ENCODE measurements around the gene RER1.

The RER1 gene

GRCh38 chr1:2391041-2391930 lies at the start of gene RER1, which contains the start of gene MORN1:
TSS of gene RER1 (plus strand) at chr1:2391841. CDS start at chr1:2395791, 3,950 bp downstream.
TSS of gene MORN1 (minus strand) at chr1:2391554. CDS start at chr1:2391533, 21 bp downstream.
- H3K4me3 Mint-ChIP-seq, result peak within 1 kb of the TSS; percentile 86
- H3K9me3 Mint-ChIP-seq, result no peaks in the 10 kb centered on the region
- H3K27ac Mint-ChIP-seq, result peak within 1 kb of the TSS; percentile 79
- no peaks in the 10 kb centered on the region for H3K27me3 Mint-ChIP-seq (ENCODE audit: low read depth)
- peak; percentile 99 for DNase-seq (ENCODE audit: low spot score)
- H3K4me1 Mint-ChIP-seq (ENCODE audit: low read depth), result peaks cover 15% of the 10 kb centered on the region
- peaks cover 27% of the 10 kb centered on the region for H3K36me3 Mint-ChIP-seq (ENCODE audit: low read depth)

- no peak overlapping the region for H3K4me3 Mint-ChIP-seq
- no peaks in the 10 kb centered on the region for H3K27me3 Mint-ChIP-seq (ENCODE audit: low read depth)
- H3K27ac Mint-ChIP-seq, result no peak overlapping the region
- H3K36me3 Mint-ChIP-seq (ENCODE audit: low read depth), result no peaks in the 10 kb centered on the region
- H3K9me3 Mint-ChIP-seq, result no peaks in the 10 kb centered on the region
- no peaks in the 10 kb centered on the region for H3K4me1 Mint-ChIP-seq (ENCODE audit: low read depth)
- DNase-seq (ENCODE audit: low spot score), result no peak
These were observed 49.1 kb upstream of the RER1 start for GRCh38 chr1:2342384-2343022.

- Mint-ChIP-seq H3K4me1 (ENCODE audit: low read depth) (no peaks in the 10 kb centered on the region), H3K9me3 (no peaks in the 10 kb centered on the region), H3K4me3 (no peak overlapping the region), H3K27ac (no peak overlapping the region), H3K27me3 (ENCODE audit: low read depth) (no peaks in the 10 kb centered on the region), H3K36me3 (ENCODE audit: low read depth) (no peaks in the 10 kb centered on the region)
- DNase-seq (ENCODE audit: low spot score), result no peak
These were observed 48.4 kb upstream of the RER1 start for GRCh38 chr1:2343023-2343935.

GRCh38 chr1:2344121-2344681 lies 47.4 kb upstream of the RER1 start:
- Mint-ChIP-seq H3K27me3 (ENCODE audit: low read depth) (no peaks in the 10 kb centered on the region), H3K4me3 (no peak overlapping the region), H3K4me1 (ENCODE audit: low read depth) (no peaks in the 10 kb centered on the region), H3K36me3 (ENCODE audit: low read depth) (no peaks in the 10 kb centered on the region), H3K9me3 (no peaks in the 10 kb centered on the region), H3K27ac (no peak overlapping the region)
- no peak for DNase-seq (ENCODE audit: low spot score)

- Mint-ChIP-seq H3K4me3 (no peak overlapping the region), H3K27ac (no peak overlapping the region), H3K27me3 (ENCODE audit: low read depth) (no peaks in the 10 kb centered on the region), H3K4me1 (ENCODE audit: low read depth) (no peaks in the 10 kb centered on the region), H3K9me3 (no peaks in the 10 kb centered on the region), H3K36me3 (ENCODE audit: low read depth) (no peaks in the 10 kb centered on the region)
- no peak for DNase-seq (ENCODE audit: low spot score)
These were observed 46.8 kb upstream of the RER1 start for GRCh38 chr1:2344744-2345296.

- Mint-ChIP-seq H3K4me1 (ENCODE audit: low read depth) (no peaks in the 10 kb centered on the region), H3K27me3 (ENCODE audit: low read depth) (no peaks in the 10 kb centered on the region), H3K27ac (no peak overlapping the region), H3K4me3 (no peak overlapping the region), H3K36me3 (ENCODE audit: low read depth) (no peaks in the 10 kb centered on the region), H3K9me3 (no peaks in the 10 kb centered on the region)
- no peak for DNase-seq (ENCODE audit: low spot score)
These were observed 46.2 kb upstream of the RER1 start for GRCh38 chr1:2345297-2346075.

GRCh38 chr1:2346691-2347408 lies 44.8 kb upstream of the RER1 start:
- DNase-seq (ENCODE audit: low spot score), result no peak
- no peak overlapping the region for H3K27ac Mint-ChIP-seq
- no peaks in the 10 kb centered on the region for H3K9me3 Mint-ChIP-seq
- H3K4me1 Mint-ChIP-seq (ENCODE audit: low read depth), result no peaks in the 10 kb centered on the region
- H3K4me3 Mint-ChIP-seq, result no peak overlapping the region
- no peaks in the 10 kb centered on the region for H3K36me3 Mint-ChIP-seq (ENCODE audit: low read depth)
- no peaks in the 10 kb centered on the region for H3K27me3 Mint-ChIP-seq (ENCODE audit: low read depth)

GRCh38 chr1:2347409-2347785 lies 44.2 kb upstream of the RER1 start:
- Mint-ChIP-seq H3K36me3 (ENCODE audit: low read depth) (no peaks in the 10 kb centered on the region), H3K27ac (no peak overlapping the region), H3K4me1 (ENCODE audit: low read depth) (no peaks in the 10 kb centered on the region), H3K9me3 (no peaks in the 10 kb centered on the region), H3K4me3 (no peak overlapping the region), H3K27me3 (ENCODE audit: low read depth) (no peaks in the 10 kb centered on the region)
- DNase-seq (ENCODE audit: low spot score), result no peak

- Mint-ChIP-seq H3K4me3 (no peak overlapping the region), H3K9me3 (no peaks in the 10 kb centered on the region), H3K27me3 (ENCODE audit: low read depth) (no peaks in the 10 kb centered on the region), H3K36me3 (ENCODE audit: low read depth) (no peaks in the 10 kb centered on the region), H3K27ac (no peak overlapping the region), H3K4me1 (ENCODE audit: low read depth) (no peaks in the 10 kb centered on the region)
- DNase-seq (ENCODE audit: low spot score), result no peak
These were observed 43.7 kb upstream of the RER1 start for GRCh38 chr1:2347896-2348295.

- no peak overlapping the region for H3K4me3 Mint-ChIP-seq
- H3K27me3 Mint-ChIP-seq (ENCODE audit: low read depth), result no peaks in the 10 kb centered on the region
- H3K4me1 Mint-ChIP-seq (ENCODE audit: low read depth), result no peaks in the 10 kb centered on the region
- no peak for DNase-seq (ENCODE audit: low spot score)
- no peak overlapping the region for H3K27ac Mint-ChIP-seq
- no peaks in the 10 kb centered on the region for H3K9me3 Mint-ChIP-seq
- H3K36me3 Mint-ChIP-seq (ENCODE audit: low read depth), result no peaks in the 10 kb centered on the region
These were observed 43.0 kb upstream of the RER1 start for GRCh38 chr1:2348346-2349325.

GRCh38 chr1:2349806-2350205 lies 41.8 kb upstream of the RER1 start:
- no peak overlapping the region for H3K27ac Mint-ChIP-seq
- no peak for DNase-seq (ENCODE audit: low spot score)
- no peak overlapping the region for H3K4me3 Mint-ChIP-seq
- H3K36me3 Mint-ChIP-seq (ENCODE audit: low read depth), result no peaks in the 10 kb centered on the region
- no peaks in the 10 kb centered on the region for H3K9me3 Mint-ChIP-seq
- no peaks in the 10 kb centered on the region for H3K27me3 Mint-ChIP-seq (ENCODE audit: low read depth)
- H3K4me1 Mint-ChIP-seq (ENCODE audit: low read depth), result no peaks in the 10 kb centered on the region
